Loucy (cell line): Measurements from ENCODE around the gene IGF2R.

Source experiments
- EZH2phosphoT487 ChIP-seq: fragments of 200-600 bp; IDR thresholded peaks from 2 replicates; pipeline ENCODE4 v1.6.1; 2018; ENCODE audit warnings: antibody characterized with exemption, mild to moderate bottlenecking, moderate library complexity, borderline replicate concordance
- TF ChIP-seq, protein P1 (sequence below): fragments of 200-600 bp; sonication (generic); conservative IDR thresholded peaks from 2 replicates; pipeline ENCODE4 v1.5.1; 2014; ENCODE audit warnings: mild to moderate bottlenecking, antibody characterized with exemption, low read length

DNA sequence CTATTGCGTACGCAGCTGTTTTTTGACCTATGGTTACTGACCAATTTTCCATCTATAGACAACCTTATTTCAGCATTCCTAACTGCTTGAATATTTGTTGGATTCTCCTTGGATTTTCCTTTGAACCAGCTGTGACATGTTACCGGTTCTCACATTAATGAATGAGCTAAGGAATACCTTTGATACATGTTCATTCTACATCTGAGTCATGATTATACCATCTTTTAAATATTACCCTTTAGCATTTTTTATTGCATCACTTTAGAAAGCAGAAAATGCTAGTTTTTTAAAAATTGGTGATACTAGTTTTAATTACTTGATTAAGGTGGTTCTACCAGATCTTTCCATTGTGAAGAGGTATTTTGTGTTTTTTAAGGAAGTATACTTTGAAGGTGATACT is 1.9 kb upstream of the IGF2R start:
- TF ChIP-seq, protein P1, sequence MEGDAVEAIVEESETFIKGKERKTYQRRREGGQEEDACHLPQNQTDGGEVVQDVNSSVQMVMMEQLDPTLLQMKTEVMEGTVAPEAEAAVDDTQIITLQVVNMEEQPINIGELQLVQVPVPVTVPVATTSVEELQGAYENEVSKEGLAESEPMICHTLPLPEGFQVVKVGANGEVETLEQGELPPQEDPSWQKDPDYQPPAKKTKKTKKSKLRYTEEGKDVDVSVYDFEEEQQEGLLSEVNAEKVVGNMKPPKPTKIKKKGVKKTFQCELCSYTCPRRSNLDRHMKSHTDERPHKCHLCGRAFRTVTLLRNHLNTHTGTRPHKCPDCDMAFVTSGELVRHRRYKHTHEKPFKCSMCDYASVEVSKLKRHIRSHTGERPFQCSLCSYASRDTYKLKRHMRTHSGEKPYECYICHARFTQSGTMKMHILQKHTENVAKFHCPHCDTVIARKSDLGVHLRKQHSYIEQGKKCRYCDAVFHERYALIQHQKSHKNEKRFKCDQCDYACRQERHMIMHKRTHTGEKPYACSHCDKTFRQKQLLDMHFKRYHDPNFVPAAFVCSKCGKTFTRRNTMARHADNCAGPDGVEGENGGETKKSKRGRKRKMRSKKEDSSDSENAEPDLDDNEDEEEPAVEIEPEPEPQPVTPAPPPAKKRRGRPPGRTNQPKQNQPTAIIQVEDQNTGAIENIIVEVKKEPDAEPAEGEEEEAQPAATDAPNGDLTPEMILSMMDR = no peak
- no peak for TF ChIP-seq EZH2phosphoT487
